ENCODE data around the gene SPECC1. TPM values are rescaled to one million over a fixed set of nuclear protein-coding genes. Genes with fewer than 3 reads are reported as not detected.

SPECC1 gene
- total and polyA plus RNA-seq, 9 of the 15 experiments (the other 6 are each of a cell fraction or from before 2014, with no cell fraction given), result 2.4 to 19.6 (median 14.7) TPM

GRCh38 chr17:20009302-20010098 lies at the start of gene SPECC1 (continued):
- TF ChIP-seq SMARCA5 (IDR thresholded peaks at IDR 0.05) (no peak), TFAP4 (CRISPR knock-in tag; IDR thresholded peaks at IDR 0.05; ENCODE audit: borderline replicate concordance) (peak; percentile 76; the same call in 1 of the 2 replicates), CBX2 (IDR thresholded peaks at IDR 0.05; ENCODE audit: insufficient read depth, low read length, poor library complexity, severe bottlenecking) (no peak), BCLAF1 (IDR thresholded peaks at IDR 0.05; ENCODE audit: borderline replicate concordance in 1 of 2, control insufficient read depth in 1 of 2, low read depth in 2 of 2, low read length in 1 of 2) (no peak), NONO (IDR thresholded peaks at IDR 0.05; ENCODE audit: low read depth in 2 of 2, low read length in 1 of 2) (peak; percentile 30 to 50; a peak in 2 of 4 replicates), RB1 (IDR thresholded peaks at IDR 0.05; ENCODE audit: low read depth) (peak; percentile 86), HMGXB4 (CRISPR knock-in tag; IDR thresholded peaks at IDR 0.05) (0 out of 2 replicates have a peak, but pooled peaks have one; percentile 75), ELF2 (CRISPR knock-in tag; IDR thresholded peaks at IDR 0.05) (no peak), RREB1 (CRISPR knock-in tag; IDR thresholded peaks at IDR 0.05) (peak; percentile 84; the same call in 1 of the 2 replicates), ZC3H4 (CRISPR knock-in tag; IDR thresholded peaks at IDR 0.05; ENCODE audit: borderline replicate concordance) (no peak), KDM5B (IDR thresholded peaks at IDR 0.05; ENCODE audit: insufficient replicate concordance, low read depth, low read length) (peak; percentile 4), RHOXF2B (CRISPR knock-in tag; conservative IDR thresholded peaks at IDR 0.05) (no peak), HNRNPL (IDR thresholded peaks at IDR 0.05; ENCODE audit: low read depth, low read length) (peak; percentile 83; the same call in 1 of the 2 replicates), ESRRA (IDR thresholded peaks at IDR 0.05; ENCODE audit: borderline replicate concordance, low read depth) (no peak)
